ENCODE results near the gene HS1BP3.

The HS1BP3 gene

DNA sequence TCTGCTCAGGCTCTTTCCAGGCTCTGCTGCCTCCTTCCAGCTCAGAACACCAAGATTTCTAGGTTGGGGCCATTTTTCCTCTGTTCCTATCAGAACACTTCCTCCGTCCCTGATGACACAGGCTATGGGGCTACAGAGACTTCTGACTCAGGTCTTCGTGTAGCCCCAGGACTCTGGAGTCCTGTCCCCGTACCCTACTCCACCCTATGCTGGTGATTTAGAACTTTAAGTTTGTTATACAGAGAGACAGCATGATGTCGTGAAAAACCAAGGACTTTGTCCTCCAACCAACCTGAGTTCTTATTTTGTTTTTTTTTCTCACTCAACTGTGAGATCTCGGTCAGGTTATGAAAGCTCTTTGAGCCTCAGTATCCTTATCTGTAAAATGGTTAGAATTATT lies 78.7 kb downstream of the HS1BP3 start:
- H3K9me3 Mint-ChIP-seq: no peaks in the 10 kb centered on the region
- no peaks in the 10 kb centered on the region for H3K36me3 Mint-ChIP-seq (ENCODE audit: low read depth)
- TF ChIP-seq, protein P1, sequence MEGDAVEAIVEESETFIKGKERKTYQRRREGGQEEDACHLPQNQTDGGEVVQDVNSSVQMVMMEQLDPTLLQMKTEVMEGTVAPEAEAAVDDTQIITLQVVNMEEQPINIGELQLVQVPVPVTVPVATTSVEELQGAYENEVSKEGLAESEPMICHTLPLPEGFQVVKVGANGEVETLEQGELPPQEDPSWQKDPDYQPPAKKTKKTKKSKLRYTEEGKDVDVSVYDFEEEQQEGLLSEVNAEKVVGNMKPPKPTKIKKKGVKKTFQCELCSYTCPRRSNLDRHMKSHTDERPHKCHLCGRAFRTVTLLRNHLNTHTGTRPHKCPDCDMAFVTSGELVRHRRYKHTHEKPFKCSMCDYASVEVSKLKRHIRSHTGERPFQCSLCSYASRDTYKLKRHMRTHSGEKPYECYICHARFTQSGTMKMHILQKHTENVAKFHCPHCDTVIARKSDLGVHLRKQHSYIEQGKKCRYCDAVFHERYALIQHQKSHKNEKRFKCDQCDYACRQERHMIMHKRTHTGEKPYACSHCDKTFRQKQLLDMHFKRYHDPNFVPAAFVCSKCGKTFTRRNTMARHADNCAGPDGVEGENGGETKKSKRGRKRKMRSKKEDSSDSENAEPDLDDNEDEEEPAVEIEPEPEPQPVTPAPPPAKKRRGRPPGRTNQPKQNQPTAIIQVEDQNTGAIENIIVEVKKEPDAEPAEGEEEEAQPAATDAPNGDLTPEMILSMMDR (IDR thresholded peaks at IDR 0.05; ENCODE audit: unreplicated experiment in 3 of 3): no peak
- H3K27me3 Mint-ChIP-seq (ENCODE audit: low read depth): peaks cover 13% of the 10 kb centered on the region
- H3K27ac Mint-ChIP-seq: peak overlapping the region; percentile 16 to 80 (median 67)
- no peak overlapping the region for H3K4me3 Mint-ChIP-seq
- H3K4me1 Mint-ChIP-seq: peaks cover 68% of the 10 kb centered on the region

DNA sequence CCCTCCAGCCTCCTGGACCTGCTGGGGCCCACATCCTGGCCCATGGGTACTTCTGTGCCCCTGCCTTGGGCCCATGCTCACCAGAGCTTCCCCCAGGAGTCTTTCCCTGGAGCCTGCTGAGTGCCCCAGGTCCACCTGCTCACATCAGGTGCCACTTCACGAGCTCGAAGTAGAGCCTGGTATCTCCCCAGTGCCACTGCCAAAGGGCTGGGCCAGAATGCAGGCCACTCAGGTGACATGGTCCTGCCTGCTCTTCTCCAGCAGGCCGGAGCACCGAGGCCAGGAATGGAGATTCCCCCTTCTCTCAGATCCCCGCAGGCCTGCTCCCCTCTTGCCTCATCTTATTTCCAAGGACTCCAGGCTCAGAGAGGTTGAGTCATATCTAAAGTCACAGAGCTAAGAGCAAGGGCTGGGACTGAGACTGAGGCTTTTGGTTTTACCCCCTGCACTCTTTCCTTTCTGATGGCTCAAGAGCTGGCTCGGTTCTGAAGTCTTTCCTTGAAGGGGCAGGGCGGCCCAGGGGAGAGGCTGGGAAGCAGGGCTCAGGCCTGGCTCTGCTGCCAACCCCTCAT lies 79.2 kb downstream of the HS1BP3 start:
- H3K27ac Mint-ChIP-seq: peak overlapping the region in 2 of 3 experiments; percentile 67 to 80
- H3K27me3 Mint-ChIP-seq (ENCODE audit: low read depth): peaks cover 18% of the 10 kb centered on the region
- TF ChIP-seq, protein P1 (IDR thresholded peaks at IDR 0.05; ENCODE audit: unreplicated experiment in 3 of 3): no peak
- H3K9me3 Mint-ChIP-seq: no peaks in the 10 kb centered on the region
- peaks cover 69% of the 10 kb centered on the region for H3K4me1 Mint-ChIP-seq
- H3K4me3 Mint-ChIP-seq: no peak overlapping the region
- H3K36me3 Mint-ChIP-seq (ENCODE audit: low read depth): no peaks in the 10 kb centered on the region

DNA sequence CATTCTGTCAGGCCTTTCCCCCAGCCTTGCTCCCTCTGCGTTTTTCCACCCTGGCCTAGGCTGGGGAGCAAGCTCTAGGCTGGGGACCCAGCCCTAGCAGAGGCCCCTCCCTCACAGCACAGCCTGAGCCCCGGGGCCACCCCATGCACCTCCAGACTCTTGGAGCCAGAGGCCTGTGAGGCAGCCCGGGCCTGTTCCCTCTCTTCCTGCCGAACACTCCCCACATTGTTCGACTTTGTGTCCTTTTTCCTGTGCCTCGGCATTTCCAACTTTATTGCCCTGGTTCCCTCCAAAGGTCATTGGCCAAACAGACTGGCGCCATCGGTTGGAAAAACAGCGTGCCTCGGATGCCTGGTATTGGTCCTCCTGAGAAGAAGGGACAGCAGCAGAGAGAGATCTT lies 79.7 kb downstream of the HS1BP3 start:
- TF ChIP-seq, protein P1 (IDR thresholded peaks at IDR 0.05; ENCODE audit: unreplicated experiment in 3 of 3): no peak
- H3K4me1 Mint-ChIP-seq: peaks cover 67% of the 10 kb centered on the region
- H3K9me3 Mint-ChIP-seq: no peaks in the 10 kb centered on the region
- peaks cover 18% of the 10 kb centered on the region for H3K27me3 Mint-ChIP-seq (ENCODE audit: low read depth)
- no peak overlapping the region for H3K27ac Mint-ChIP-seq
- no peak overlapping the region for H3K4me3 Mint-ChIP-seq
- H3K36me3 Mint-ChIP-seq (ENCODE audit: low read depth): no peaks in the 10 kb centered on the region

DNA sequence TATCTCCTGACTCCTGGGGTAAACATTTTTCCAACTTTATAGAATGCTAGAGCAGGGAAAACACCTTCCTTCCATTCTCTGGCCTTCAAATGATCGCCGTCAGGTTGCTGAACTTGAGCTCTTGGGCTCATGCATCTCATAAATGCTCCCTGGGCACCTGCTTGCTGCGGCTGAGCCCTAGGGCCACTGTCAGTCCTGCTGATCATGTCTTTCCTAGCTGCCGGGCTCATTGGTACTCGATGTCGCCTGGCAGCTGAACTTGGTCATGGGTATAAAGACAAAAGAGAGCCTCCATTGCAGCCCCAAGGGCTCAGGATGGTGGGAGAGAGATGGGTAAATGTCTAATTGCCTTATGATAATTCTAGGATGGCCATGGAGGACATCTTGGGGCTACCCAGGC lies 80.6 kb downstream of the HS1BP3 start:
- peaks cover 22% of the 10 kb centered on the region for H3K27me3 Mint-ChIP-seq (ENCODE audit: low read depth)
- no peaks in the 10 kb centered on the region for H3K36me3 Mint-ChIP-seq (ENCODE audit: low read depth)
- H3K27ac Mint-ChIP-seq: peak overlapping the region; percentile 8 to 73 (median 68)
- TF ChIP-seq, protein P1 (IDR thresholded peaks at IDR 0.05; ENCODE audit: unreplicated experiment in 3 of 3): no peak
- H3K4me1 Mint-ChIP-seq: peaks cover 67% of the 10 kb centered on the region
- H3K4me3 Mint-ChIP-seq: no peak overlapping the region
- H3K9me3 Mint-ChIP-seq: no peaks in the 10 kb centered on the region

DNA sequence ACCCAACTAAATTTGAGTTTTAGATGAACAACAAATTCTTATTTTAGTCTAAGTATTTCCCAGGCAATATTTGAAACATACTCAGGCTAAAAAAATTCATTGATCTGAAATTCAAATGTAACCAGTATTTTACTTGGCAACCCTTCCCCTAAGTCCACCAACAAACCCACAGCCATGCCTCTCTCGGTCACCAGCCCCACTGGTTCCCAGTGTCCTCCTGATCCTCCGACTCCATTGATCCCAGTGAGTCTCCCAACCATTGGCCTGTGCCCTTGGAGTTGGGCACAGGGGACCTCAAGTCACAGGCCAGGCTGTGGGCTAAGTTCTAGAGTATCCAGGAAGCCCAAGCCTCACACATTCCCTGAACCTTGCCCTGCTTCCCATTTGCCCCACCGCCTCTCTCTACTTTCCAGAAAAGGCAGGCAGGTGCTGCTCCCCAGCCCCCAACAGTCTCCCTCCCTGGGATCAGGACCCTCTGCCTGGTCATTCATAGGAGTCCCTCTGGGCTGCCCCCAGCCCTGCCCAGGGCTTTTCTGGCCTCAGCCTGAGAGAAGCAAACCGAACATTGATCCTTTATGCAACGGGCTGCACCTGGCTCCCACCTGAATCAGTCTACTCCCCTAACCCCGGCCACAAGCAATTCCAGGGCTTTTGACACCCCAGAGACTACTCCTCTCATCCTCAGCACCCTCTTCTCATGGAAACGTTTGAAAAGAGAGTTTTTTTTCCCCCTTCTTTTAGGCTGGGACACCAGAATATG lies 81.3 kb downstream of the HS1BP3 start:
- no peaks in the 10 kb centered on the region for H3K9me3 Mint-ChIP-seq
- no peaks in the 10 kb centered on the region for H3K36me3 Mint-ChIP-seq (ENCODE audit: low read depth)
- H3K27me3 Mint-ChIP-seq (ENCODE audit: low read depth): peaks cover 23% of the 10 kb centered on the region
- no peak overlapping the region for H3K4me3 Mint-ChIP-seq
- H3K4me1 Mint-ChIP-seq: peaks cover 64% of the 10 kb centered on the region
- TF ChIP-seq, protein P1 (IDR thresholded peaks at IDR 0.05; ENCODE audit: unreplicated experiment in 3 of 3): no peak
- H3K27ac Mint-ChIP-seq: peak overlapping the region; percentile 8 to 73 (median 68)

Data from nephron (organoid).